Upper lobe of left lung (tissue), 4 donors: Measurements from ENCODE around the gene NSMF.
"Not testable (repeated sequence)": the region's sequence is repeated elsewhere in the genome, so short reads cannot be mapped to it uniquely, and the experiment has no call there.

Experiments
- CTCF ChIP-seq, 6 experiments: fragments of 450-650 bp in 4 of 6; fragments of 200-600 bp in 2 of 6; sonication (generic) in 2 of 6; IDR thresholded peaks; one replicate each; pipeline ENCODE4 v1.5.1; 2016 to 2019; ENCODE audit warnings: antibody characterized with exemption in 6 of 6
- EP300 ChIP-seq, 4 donors: sonication (generic); formaldehyde crosslinking; IDR thresholded peaks; one replicate each; pipeline ENCODE4 v1.5.1; 2017; ENCODE audit warnings: antibody characterized with exemption in 4 of 4, control low read depth in 2 of 4
- POLR2A ChIP-seq, 4 donors: fragments of 450-650 bp; IDR thresholded peaks; one replicate each; pipeline ENCODE4 v1.5.1; 2016 to 2017; ENCODE audit warnings: antibody characterized with exemption in 4 of 4, mild to moderate bottlenecking in 2 of 4
- POLR2AphosphoS5 ChIP-seq, 2 donors: sonication (generic); formaldehyde crosslinking; IDR thresholded peaks; one replicate each; pipeline ENCODE4 v1.5.1; 2017; ENCODE audit warnings: antibody characterized with exemption in 2 of 2

- not testable (repeated sequence) for TF ChIP-seq CTCF, POLR2A, POLR2AphosphoS5, EP300 (IDR thresholded peaks at IDR 0.05)
These were observed 7.7 kb downstream of the NSMF start for GRCh38 chr9:137451264-137452005.
